Hematopoietic multipotent progenitor cell treated with erythropoietin and hydrocortisone succinate and interleukin-3 and kit ligand, for 4 days (in vitro differentiated cells): ENCODE measurements around the gene AUTS2.

Source experiments
- DNase-seq: peaks from one replicate; pipeline ENCODE4 v3.0.0-alpha.2; 2015

The AUTS2 gene

GRCh38 chr7:70830060-70830395 is 1231.8 kb downstream of the AUTS2 start:
- no peak for DNase-seq

- no peak for DNase-seq
Observed at GRCh38 chr7:70830426-70830825, 1232.2 kb downstream of the AUTS2 start.

GRCh38 chr7:70833726-70834125 is 1235.5 kb downstream of the AUTS2 start:
- no peak for DNase-seq

- DNase-seq = no peak
Observed at GRCh38 chr7:70834424-70834823, 1236.1 kb downstream of the AUTS2 start.

- DNase-seq = no peak
Observed at GRCh38 chr7:70835658-70836057, 1237.4 kb downstream of the AUTS2 start.

GRCh38 chr7:70836279-70836678 is 1238.0 kb downstream of the AUTS2 start:
- DNase-seq = no peak

- DNase-seq = no peak
Observed at GRCh38 chr7:70836946-70837345, 1238.7 kb downstream of the AUTS2 start.

GRCh38 chr7:70837589-70837988 is 1239.3 kb downstream of the AUTS2 start:
- DNase-seq = no peak

GRCh38 chr7:70838292-70838907 is 1240.1 kb downstream of the AUTS2 start:
- DNase-seq = peak; percentile 26
